ENCODE results near the gene PARD3.

The PARD3 gene

GRCh38 chr10:34127676-34128075 lies 687.4 kb downstream of the PARD3 start:
- TF ChIP-seq, protein P1, sequence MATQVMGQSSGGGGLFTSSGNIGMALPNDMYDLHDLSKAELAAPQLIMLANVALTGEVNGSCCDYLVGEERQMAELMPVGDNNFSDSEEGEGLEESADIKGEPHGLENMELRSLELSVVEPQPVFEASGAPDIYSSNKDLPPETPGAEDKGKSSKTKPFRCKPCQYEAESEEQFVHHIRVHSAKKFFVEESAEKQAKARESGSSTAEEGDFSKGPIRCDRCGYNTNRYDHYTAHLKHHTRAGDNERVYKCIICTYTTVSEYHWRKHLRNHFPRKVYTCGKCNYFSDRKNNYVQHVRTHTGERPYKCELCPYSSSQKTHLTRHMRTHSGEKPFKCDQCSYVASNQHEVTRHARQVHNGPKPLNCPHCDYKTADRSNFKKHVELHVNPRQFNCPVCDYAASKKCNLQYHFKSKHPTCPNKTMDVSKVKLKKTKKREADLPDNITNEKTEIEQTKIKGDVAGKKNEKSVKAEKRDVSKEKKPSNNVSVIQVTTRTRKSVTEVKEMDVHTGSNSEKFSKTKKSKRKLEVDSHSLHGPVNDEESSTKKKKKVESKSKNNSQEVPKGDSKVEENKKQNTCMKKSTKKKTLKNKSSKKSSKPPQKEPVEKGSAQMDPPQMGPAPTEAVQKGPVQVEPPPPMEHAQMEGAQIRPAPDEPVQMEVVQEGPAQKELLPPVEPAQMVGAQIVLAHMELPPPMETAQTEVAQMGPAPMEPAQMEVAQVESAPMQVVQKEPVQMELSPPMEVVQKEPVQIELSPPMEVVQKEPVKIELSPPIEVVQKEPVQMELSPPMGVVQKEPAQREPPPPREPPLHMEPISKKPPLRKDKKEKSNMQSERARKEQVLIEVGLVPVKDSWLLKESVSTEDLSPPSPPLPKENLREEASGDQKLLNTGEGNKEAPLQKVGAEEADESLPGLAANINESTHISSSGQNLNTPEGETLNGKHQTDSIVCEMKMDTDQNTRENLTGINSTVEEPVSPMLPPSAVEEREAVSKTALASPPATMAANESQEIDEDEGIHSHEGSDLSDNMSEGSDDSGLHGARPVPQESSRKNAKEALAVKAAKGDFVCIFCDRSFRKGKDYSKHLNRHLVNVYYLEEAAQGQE (IDR thresholded peaks at IDR 0.05; ENCODE audit: insufficient read depth in 1 of 2, low read depth in 2 of 2, low read length in 2 of 2) = no peak
- TF ChIP-seq POLR2AphosphoS5 (IDR thresholded peaks at IDR 0.05; ENCODE audit: low read depth, low read length) (no peak), FOXP2 (optimal IDR thresholded peaks at IDR 0.05; ENCODE audit: borderline replicate concordance, extremely low read depth, extremely low read length, insufficient read depth) (no peak), TAF1 (IDR thresholded peaks at IDR 0.05; ENCODE audit: borderline replicate concordance, insufficient read depth, low read length) (no peak), SIN3A (IDR thresholded peaks at IDR 0.05; ENCODE audit: borderline replicate concordance, insufficient read depth, low read length) (no peak)

DNA sequence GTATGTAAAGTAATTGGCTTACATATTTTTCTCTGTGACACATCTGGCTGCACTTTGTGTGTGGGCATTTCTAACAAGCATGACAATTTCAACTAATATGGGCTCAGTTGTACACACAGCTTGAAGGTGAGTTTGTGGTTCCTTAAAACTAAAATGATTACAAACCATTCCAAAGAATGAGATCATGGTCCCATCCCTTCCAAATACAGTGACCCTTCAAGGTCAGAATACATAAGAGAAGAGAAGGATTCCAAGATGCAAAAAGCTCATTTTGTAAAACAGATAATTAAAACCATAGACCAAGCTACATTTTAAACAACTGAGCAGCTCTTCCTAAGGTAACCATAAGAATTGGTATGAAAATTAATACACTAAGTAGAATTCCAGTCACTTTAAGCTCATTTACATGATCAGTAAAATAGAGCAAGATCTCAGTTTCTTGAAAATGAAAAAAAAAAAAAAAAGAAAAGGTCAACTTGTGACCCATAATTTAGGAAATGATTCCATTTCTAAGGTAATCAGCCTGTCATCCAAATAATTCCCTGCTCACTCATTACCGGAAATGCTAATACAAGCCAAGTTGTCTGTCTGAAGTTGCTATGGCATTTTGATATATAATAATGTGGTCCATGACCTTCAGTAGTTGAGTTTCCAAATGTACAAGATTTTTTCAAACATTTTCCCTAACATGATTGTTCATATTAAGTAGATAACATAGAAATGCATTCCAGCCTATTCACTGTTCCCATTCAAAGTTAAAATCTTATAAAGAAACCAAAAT lies 688.5 kb downstream of the PARD3 start:
- TF ChIP-seq POLR2AphosphoS5 (IDR thresholded peaks at IDR 0.05; ENCODE audit: low read depth, low read length) (no peak), TAF1 (IDR thresholded peaks at IDR 0.05; ENCODE audit: borderline replicate concordance, insufficient read depth, low read length) (no peak), FOXP2 (optimal IDR thresholded peaks at IDR 0.05; ENCODE audit: borderline replicate concordance, extremely low read depth, extremely low read length, insufficient read depth) (no peak), SIN3A (IDR thresholded peaks at IDR 0.05; ENCODE audit: borderline replicate concordance, insufficient read depth, low read length) (no peak)
- TF ChIP-seq, protein P1 (IDR thresholded peaks at IDR 0.05; ENCODE audit: insufficient read depth in 1 of 2, low read depth in 2 of 2, low read length in 2 of 2) = no peak

DNA sequence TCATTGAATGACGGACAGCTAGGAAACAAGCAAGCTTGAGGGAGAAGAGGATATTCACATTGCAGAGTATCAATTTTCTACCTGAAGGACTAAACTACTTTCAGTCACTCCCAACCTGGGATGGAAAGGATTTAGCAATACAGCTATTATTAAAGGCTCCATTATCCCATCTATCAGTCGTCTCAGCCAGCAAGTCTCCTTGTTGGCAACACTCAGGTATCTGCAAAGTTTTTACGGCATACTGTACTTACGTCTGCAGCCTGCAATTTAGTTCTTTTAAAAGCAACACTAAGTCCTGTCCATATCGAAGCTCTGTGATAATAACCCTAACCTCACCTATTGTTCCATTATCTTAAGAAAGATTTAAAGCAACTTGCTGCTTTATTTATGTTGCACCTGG lies 689.4 kb downstream of the PARD3 start:
- TF ChIP-seq POLR2AphosphoS5 (IDR thresholded peaks at IDR 0.05; ENCODE audit: low read depth, low read length) (no peak), FOXP2 (optimal IDR thresholded peaks at IDR 0.05; ENCODE audit: borderline replicate concordance, extremely low read depth, extremely low read length, insufficient read depth) (no peak), TAF1 (IDR thresholded peaks at IDR 0.05; ENCODE audit: borderline replicate concordance, insufficient read depth, low read length) (no peak), SIN3A (IDR thresholded peaks at IDR 0.05; ENCODE audit: borderline replicate concordance, insufficient read depth, low read length) (no peak)
- TF ChIP-seq, protein P1 (IDR thresholded peaks at IDR 0.05; ENCODE audit: insufficient read depth in 1 of 2, low read depth in 2 of 2, low read length in 2 of 2) = no peak

DNA sequence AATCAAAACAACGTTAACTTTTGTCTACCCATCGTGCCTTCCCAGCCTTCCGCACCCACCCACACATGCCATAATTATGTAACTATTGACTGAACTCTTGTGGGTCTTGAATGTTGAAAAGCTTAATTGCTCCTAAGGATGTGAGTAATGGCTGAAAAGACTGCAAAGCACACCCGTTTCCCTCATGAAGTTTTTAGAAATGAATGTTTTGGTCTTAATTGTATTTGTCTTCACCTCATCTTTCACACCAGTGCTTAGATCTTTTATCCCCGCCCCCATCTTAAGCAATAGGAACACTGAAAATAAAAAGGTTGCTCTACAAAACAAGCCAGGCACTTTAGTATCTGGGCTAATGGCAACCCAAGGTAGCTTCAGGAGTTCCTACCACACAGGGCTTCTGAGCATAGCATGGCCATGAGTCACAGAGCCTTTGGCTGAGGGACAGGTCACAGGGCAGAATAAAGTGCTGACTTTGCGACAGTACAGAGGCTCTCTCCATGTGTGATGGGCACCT lies 690.5 kb downstream of the PARD3 start:
- TF ChIP-seq SIN3A (IDR thresholded peaks at IDR 0.05; ENCODE audit: borderline replicate concordance, insufficient read depth, low read length) = no peak

DNA sequence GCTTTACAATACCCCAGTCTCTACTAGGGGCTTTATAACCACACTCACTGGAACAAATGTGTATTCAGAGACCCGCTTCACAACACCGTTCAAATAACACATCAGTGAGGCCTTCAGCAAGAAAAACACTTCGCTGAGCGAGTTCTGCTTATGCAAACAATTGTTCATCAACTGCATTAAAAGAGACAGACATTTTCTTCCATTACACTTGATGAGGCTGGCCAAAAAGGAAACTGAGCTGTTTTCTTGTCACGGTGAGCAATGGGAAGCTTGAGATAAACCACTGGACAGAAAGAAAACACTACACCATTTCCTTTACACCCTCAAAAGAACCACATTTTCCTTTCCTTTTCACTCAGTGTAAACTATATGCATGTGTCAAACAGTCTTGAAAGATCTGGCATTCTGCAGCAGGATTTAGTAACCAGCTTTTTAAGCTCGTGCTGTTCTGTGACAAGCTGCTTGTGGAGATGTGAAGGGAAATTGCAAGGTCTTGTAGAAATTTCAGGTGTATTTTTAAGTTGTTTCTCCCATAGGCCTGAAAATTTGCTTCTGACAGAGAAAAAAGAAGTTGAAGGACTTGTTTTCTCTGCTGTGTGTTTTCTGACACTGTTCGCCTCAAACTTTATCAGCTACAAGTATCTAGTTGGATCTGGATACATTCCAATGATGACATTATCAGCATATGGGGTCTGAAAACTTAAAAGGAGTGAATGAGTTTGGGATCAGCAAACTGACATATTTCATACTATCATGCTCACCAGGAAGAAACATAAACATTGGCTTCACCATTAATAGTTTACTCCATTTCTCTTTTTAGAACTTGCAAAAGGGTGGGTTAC lies 693.1 kb downstream of the PARD3 start:
- TF ChIP-seq FOXP2 (optimal IDR thresholded peaks at IDR 0.05; ENCODE audit: borderline replicate concordance, extremely low read depth, extremely low read length, insufficient read depth) (no peak), SIN3A (IDR thresholded peaks at IDR 0.05; ENCODE audit: borderline replicate concordance, insufficient read depth, low read length) (no peak), TAF1 (IDR thresholded peaks at IDR 0.05; ENCODE audit: borderline replicate concordance, insufficient read depth, low read length) (no peak), POLR2AphosphoS5 (IDR thresholded peaks at IDR 0.05; ENCODE audit: low read depth, low read length) (no peak)
- TF ChIP-seq, protein P1 (IDR thresholded peaks at IDR 0.05; ENCODE audit: insufficient read depth in 1 of 2, low read depth in 2 of 2, low read length in 2 of 2) = no peak
